SJCRH30 (cell line): Measurements from ENCODE around the gene ARAP1. TPM values are rescaled to one million over a fixed set of nuclear protein-coding genes. Genes with fewer than 3 reads are reported as not detected.

Experiments used
- DNase-seq, 2 experiments: peaks; one replicate each; pipeline ENCODE4 v3.0.0-alpha.2; 2015 to 2020
- H3K27ac ChIP-seq: fragments of 250-450 bp; sonication (Bioruptor Pico); 2 replicates; pipeline ENCODE4 v1.5.1; 2020; ENCODE audit warnings: mild to moderate bottlenecking, moderate library complexity
- H3K27me3 ChIP-seq: fragments of 250-450 bp; sonication (Bioruptor Pico); 2 replicates; pipeline ENCODE4 v1.5.1; 2020; ENCODE audit warnings: mild to moderate bottlenecking, moderate library complexity
- H3K36me3 ChIP-seq: fragments of 250-450 bp; sonication (Bioruptor Pico); 2 replicates; pipeline ENCODE4 v1.5.1; 2020; ENCODE audit warnings: mild to moderate bottlenecking, moderate library complexity
- H3K4me1 ChIP-seq: fragments of 250-450 bp; sonication (Bioruptor Pico); 2 replicates; pipeline ENCODE4 v1.5.1; 2020; ENCODE audit warnings: mild to moderate bottlenecking, moderate library complexity
- H3K4me3 ChIP-seq: fragments of 250-450 bp; sonication (Bioruptor Pico); 2 replicates; pipeline ENCODE4 v1.5.1; 2020; ENCODE audit warnings: mild to moderate bottlenecking, moderate library complexity
- H3K9me3 ChIP-seq: fragments of 250-450 bp; sonication (Bioruptor Pico); replicated peaks from 2 replicates; pipeline ENCODE4 v1.5.1; 2020; ENCODE audit warnings: mild to moderate bottlenecking, moderate library complexity
- total RNA-seq: library from RNA; depleted of rRNA; stranded (reverse); fragments of >200 nt; shearing (Covaris generic); gene quantifications from 2 replicates; pipeline ENCODE4 v1.2.3, GENCODE V29; 2014

ARAP1 gene
- total RNA-seq, 1 experiment from 2014 or later = 19.0 TPM

GRCh38 chr11:72735495-72736027 lies 16.6 kb downstream of the ARAP1 start:
- H3K27ac ChIP-seq = no peak overlapping the region
- H3K36me3 ChIP-seq = no peaks in the 10 kb centered on the region
- H3K4me3 ChIP-seq = no peak overlapping the region
- no peaks in the 10 kb centered on the region for H3K9me3 ChIP-seq
- H3K4me1 ChIP-seq = peaks cover 4% of the 10 kb centered on the region; the same call in 1 of the 2 replicates
- no peak for DNase-seq
- H3K27me3 ChIP-seq = no peaks in the 10 kb centered on the region

DNA sequence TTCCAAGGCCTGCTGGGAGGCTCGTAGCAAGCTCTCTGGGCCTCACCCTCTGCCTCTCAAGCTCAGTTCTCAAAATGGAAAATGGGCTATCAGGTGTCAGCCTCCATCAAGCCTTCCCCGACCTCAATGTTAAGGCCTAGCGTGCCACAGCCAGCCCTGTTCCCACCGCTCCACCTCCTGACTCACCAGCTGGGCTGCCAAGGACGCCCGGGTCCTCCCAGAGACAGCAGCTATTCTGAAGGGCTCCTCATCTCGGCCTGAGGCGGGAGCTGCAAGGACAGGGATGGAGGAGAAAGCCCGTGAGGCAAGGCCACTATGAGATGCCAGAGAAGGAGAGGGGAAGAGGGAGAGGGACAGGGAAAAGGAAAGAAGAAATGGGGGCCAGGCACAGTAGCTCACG lies 19.9 kb downstream of the ARAP1 start:
- peaks cover 4% of the 10 kb centered on the region; the same call in 1 of the 2 replicates for H3K4me1 ChIP-seq
- H3K27ac ChIP-seq = no peak overlapping the region
- DNase-seq = no peak
- H3K36me3 ChIP-seq = no peaks in the 10 kb centered on the region
- H3K27me3 ChIP-seq = no peaks in the 10 kb centered on the region
- no peaks in the 10 kb centered on the region for H3K9me3 ChIP-seq
- no peak overlapping the region for H3K4me3 ChIP-seq

- no peaks in the 10 kb centered on the region for H3K9me3 ChIP-seq
- H3K4me3 ChIP-seq = no peak overlapping the region
- H3K4me1 ChIP-seq = no peaks in the 10 kb centered on the region; the same call in 1 of the 2 replicates
- no peak for DNase-seq
- H3K27me3 ChIP-seq = no peaks in the 10 kb centered on the region
- H3K36me3 ChIP-seq = no peaks in the 10 kb centered on the region
- H3K27ac ChIP-seq = no peak overlapping the region
These were observed 21.5 kb downstream of the ARAP1 start for GRCh38 chr11:72730737-72731136.

DNA sequence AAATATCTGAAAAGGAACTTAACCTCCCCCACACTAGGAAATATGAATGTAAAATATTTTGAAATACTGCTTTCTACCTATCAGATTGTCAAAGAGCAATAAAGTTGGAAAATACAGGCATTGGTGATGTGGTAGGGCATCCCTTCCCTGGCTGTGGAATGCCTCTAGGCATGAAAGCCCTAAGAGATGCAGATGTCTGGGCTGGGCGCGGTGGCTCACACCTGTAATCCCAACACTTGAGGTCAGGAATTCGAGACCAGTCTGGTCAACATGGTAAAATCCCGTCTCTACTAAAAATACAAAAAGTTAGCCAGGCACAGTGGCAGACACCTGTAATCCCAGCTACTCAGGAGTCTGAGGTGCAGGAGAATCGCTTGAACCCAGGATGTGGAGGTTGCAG lies 22.0 kb downstream of the ARAP1 start:
- Histone ChIP-seq H3K36me3 (no peaks in the 10 kb centered on the region), H3K9me3 (no peaks in the 10 kb centered on the region), H3K4me3 (no peak overlapping the region), H3K27ac (no peak overlapping the region), H3K4me1 (peaks cover 3% of the 10 kb centered on the region), H3K27me3 (no peaks in the 10 kb centered on the region)
- no peak for DNase-seq

GRCh38 chr11:72727521-72727920 lies 24.7 kb downstream of the ARAP1 start:
- Histone ChIP-seq H3K27ac (no peak overlapping the region), H3K36me3 (no peaks in the 10 kb centered on the region), H3K4me1 (peaks cover 3% of the 10 kb centered on the region), H3K9me3 (no peaks in the 10 kb centered on the region), H3K4me3 (no peak overlapping the region), H3K27me3 (no peaks in the 10 kb centered on the region)
- DNase-seq = no peak

DNA sequence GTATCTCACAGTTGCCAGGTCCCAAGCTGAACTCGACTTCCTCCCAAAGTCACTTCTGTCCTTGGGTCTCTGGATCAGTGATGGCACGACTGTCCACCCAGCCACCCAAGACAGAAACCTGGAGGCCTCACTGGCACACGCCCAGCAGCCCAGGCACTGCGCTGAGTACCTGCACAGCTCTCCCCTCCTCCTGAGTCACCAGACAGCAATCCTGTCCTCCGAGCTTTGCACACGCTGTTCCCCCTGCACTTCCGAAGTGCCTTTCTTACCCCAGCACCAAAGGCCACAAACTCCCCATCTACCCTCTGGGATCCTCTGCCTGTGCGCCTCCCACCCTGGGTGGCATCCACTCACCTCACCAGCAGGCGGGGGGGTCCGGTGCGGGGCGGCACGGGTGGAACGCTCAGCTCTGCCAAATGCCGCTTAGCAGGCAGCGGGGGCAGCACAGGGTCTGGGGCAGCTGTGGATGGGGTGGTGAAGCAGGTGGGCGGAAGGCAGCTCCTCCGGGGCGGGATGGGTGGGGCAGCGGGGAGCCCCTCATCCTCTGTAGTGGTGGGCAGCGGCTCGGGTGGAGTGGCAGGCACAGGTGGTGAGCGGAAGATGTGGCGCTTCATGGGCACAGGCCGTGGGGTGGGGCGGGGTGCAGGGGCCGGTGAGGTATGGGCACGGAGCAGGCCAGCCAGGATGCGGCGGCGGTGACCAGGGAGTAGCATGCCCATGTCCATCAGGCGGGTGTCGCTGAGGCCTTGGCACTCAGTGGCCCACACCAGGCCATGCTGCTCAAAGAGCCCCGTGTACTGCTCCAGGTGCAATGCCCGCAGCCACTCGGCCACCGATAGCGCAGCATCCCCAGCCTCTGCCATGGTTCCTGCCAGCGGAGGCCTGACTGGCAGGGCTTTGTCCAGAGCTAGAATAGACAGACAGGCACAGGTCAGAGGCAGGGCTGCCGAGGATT lies 25.7 kb downstream of the ARAP1 start:
- no peaks in the 10 kb centered on the region for H3K9me3 ChIP-seq
- H3K27me3 ChIP-seq = no peaks in the 10 kb centered on the region
- H3K4me3 ChIP-seq = peak overlapping the region; percentile 20
- peaks cover 3% of the 10 kb centered on the region for H3K4me1 ChIP-seq
- no peak overlapping the region for H3K27ac ChIP-seq
- peak; percentile 45 to 48 for DNase-seq
- no peaks in the 10 kb centered on the region for H3K36me3 ChIP-seq

- Histone ChIP-seq H3K9me3 (no peaks in the 10 kb centered on the region), H3K36me3 (no peaks in the 10 kb centered on the region), H3K4me1 (peaks cover 7% of the 10 kb centered on the region), H3K27me3 (no peaks in the 10 kb centered on the region), H3K4me3 (no peak overlapping the region), H3K27ac (no peak overlapping the region)
- no peak for DNase-seq
These were observed 26.5 kb downstream of the ARAP1 start for GRCh38 chr11:72725724-72726028.

DNA sequence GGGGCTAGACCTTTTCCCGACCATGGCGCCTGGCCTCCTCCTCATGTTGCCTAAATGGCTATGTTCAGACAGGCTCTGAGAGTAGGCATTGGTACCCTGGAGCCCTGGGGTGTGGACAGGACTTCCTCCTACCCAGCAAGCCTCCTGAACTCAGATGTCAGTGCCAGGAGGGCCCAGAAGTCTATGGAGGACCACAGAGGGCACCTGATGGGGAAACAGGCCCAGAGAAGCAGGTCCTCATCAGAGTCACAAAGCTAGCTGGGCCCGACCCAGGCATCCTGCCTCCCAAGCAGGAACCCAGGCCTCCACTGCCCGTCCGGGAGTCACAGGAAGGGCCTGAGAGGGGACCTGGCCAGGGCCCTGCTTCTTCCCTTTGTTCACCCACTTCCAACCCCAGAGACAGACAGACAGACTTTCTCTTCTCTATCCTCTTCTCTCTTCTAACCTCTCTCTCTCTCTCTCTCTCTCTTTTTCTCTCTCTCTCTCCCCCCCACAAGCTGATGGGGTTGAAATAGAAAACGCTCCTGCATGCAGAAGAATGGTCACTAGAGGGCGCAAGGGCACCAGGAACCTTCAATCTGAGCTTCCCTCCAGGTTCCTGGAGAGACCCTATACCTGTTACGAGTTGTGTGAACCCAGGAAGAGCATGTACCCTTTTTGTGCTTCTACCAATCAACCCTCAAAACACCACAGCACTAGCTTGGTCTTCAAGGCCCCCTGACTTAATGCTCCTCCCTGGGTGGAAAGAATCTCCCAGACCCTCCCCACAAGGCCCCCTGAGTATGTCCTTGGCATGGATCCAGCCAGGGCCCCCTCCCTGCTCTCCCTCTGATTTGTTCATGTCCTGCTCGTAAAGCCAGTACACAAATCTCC lies 27.1 kb downstream of the ARAP1 start:
- Histone ChIP-seq H3K27me3 (no peaks in the 10 kb centered on the region), H3K9me3 (no peaks in the 10 kb centered on the region), H3K4me3 (no peak overlapping the region), H3K36me3 (no peaks in the 10 kb centered on the region), H3K27ac (no peak overlapping the region), H3K4me1 (peaks cover 7% of the 10 kb centered on the region)
- DNase-seq = peak; percentile 68 to 91

DNA sequence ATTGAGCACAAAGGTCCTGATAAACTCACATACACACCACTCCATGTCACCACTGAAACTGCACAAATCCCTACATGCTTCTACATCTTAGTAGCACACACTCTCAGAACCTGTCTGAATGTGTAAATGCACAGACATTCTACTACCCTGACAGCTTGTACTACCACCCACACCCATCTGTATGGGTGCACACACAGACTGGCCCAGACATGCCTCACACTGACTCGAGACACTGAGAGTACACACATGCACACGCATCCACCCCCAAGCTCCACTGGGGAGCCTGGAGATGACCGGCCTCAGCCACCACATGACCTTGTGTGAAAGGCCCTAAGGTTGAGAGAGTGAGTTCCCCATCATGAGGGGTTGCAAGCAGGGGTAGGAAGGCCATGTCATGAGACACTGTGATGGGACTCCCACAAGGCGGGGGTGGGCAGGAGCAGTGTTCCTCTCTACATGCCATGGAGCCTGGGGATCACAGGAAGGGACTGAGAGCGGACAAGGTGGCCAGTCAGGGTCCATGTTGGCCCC lies 28.1 kb downstream of the ARAP1 start:
- Histone ChIP-seq H3K27me3 (no peaks in the 10 kb centered on the region), H3K4me3 (no peak overlapping the region), H3K27ac (no peak overlapping the region), H3K9me3 (no peaks in the 10 kb centered on the region), H3K4me1 (peaks cover 7% of the 10 kb centered on the region), H3K36me3 (no peaks in the 10 kb centered on the region)
- DNase-seq = no peak

GRCh38 chr11:72723508-72723907 lies 28.7 kb downstream of the ARAP1 start:
- DNase-seq = no peak
- Histone ChIP-seq H3K4me1 (peaks cover 7% of the 10 kb centered on the region), H3K36me3 (no peaks in the 10 kb centered on the region), H3K27me3 (no peaks in the 10 kb centered on the region), H3K27ac (no peak overlapping the region), H3K9me3 (no peaks in the 10 kb centered on the region), H3K4me3 (no peak overlapping the region)

DNA sequence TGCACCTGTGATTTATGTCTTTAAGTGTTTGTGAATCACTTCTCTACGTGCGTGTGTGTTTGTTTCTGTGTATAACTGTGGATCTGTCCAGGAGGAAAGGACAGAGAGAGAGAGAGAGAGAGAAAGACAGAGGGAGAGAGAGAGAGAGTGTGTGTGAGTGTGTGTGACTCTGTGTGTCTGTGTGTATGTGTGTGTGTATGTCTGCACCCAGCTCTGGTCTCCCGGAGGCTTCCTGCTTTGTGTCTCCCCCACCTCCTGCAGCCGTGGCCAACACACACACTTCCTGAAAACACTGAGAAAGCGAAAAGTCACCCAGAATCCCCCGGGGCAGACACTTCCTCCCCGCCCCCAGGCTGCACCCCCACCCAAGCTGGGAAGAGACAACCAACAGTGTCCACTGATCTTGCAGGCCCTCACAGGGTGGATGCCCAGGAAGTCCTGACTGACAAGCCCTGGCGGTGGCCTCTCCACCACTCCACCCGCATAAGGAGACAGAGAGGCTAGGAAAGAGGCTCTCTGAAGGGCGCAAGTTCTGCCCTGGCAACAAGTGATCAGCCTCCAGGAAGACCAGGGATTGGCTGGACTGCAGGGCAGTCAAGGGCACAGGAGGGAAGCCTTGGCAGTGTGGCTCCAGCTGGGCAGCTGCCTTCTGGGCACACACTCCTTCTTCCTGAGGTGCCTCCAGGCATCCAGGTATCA lies 30.0 kb downstream of the ARAP1 start:
- Histone ChIP-seq H3K4me1 (peaks cover 7% of the 10 kb centered on the region), H3K4me3 (peak overlapping the region; percentile 61), H3K36me3 (no peaks in the 10 kb centered on the region), H3K9me3 (no peaks in the 10 kb centered on the region), H3K27ac (peak overlapping the region; percentile 47), H3K27me3 (no peaks in the 10 kb centered on the region)
- DNase-seq = peak; percentile 85 to 91

- Histone ChIP-seq H3K4me1 (peaks cover 7% of the 10 kb centered on the region), H3K4me3 (peak overlapping the region; percentile 61), H3K27ac (peak overlapping the region; percentile 47), H3K27me3 (no peaks in the 10 kb centered on the region), H3K36me3 (no peaks in the 10 kb centered on the region), H3K9me3 (no peaks in the 10 kb centered on the region)
- peak; percentile 15 to 32 for DNase-seq
These were observed 30.5 kb downstream of the ARAP1 start for GRCh38 chr11:72721689-72722049.

GRCh38 chr11:72721276-72721675 lies 30.9 kb downstream of the ARAP1 start:
- Histone ChIP-seq H3K27me3 (no peaks in the 10 kb centered on the region), H3K9me3 (no peaks in the 10 kb centered on the region), H3K36me3 (no peaks in the 10 kb centered on the region), H3K4me3 (peak overlapping the region; percentile 61), H3K27ac (peak overlapping the region; percentile 47), H3K4me1 (peaks cover 7% of the 10 kb centered on the region)
- no peak for DNase-seq

DNA sequence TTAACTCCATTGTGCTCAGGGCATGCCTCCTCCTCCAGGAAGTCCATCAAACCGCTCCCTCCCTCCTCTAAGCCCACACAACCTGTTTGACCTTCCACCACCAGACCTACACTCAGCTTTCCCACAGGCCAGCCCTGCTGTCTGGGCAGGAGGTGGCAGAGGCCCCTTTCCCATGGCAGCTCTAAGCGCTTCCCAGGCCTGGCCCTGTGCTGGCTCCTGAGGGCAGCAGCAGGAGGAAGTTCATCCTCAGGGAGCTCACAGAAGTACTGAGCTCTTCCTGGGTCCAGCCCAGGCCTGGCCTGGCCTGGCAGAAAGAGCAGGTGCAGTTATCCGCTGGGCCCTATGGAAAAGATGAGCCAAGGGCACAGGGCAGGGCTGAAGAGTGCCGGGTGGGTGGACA lies 31.4 kb downstream of the ARAP1 start:
- Histone ChIP-seq H3K4me3 (no peak overlapping the region), H3K36me3 (no peaks in the 10 kb centered on the region), H3K9me3 (no peaks in the 10 kb centered on the region), H3K27me3 (no peaks in the 10 kb centered on the region), H3K4me1 (peaks cover 7% of the 10 kb centered on the region), H3K27ac (no peak overlapping the region)
- DNase-seq = no peak
